ENCODE data around the gene JARID2. TPM values are rescaled to one million over a fixed set of nuclear protein-coding genes. Genes with fewer than 3 reads are reported as not detected.

JARID2 gene
- total RNA-seq, 1 experiment from 2014 or later, result 6.0 TPM

DNA sequence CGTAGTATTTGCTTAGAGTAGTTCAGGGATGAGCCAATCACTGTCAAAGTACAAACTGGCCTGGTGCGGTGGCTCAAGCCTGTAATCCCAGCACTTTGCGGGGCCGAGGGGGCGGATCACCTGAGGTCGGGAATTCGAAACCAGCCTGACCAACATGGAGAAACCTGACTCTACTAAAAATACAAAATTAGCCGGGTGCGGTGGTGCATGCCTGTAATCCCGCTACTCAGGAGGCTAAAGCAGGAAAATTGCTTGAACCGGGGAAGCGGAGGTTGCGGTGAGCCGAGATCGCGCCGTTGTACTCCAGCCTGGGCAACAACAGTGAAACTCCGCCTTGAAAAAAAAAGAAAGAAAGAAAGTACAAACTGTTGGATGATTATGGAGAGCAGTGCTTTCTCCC lies 27.5 kb upstream of the JARID2 start:
- Histone ChIP-seq H3K4me1 (ENCODE audit: control insufficient read depth, insufficient read depth, low read length) (no peaks in the 10 kb centered on the region), H3K36me3 (ENCODE audit: control insufficient read depth, insufficient read depth, low read length) (no peaks in the 10 kb centered on the region), H3K27ac (ENCODE audit: low read length) (no peak overlapping the region), H3K9me3 (ENCODE audit: control insufficient read depth, insufficient read depth, low read depth, low read length) (no peaks in the 10 kb centered on the region), H3K27me3 (ENCODE audit: control insufficient read depth, insufficient read depth, low read length) (no peaks in the 10 kb centered on the region), H3K4me3 (ENCODE audit: low read depth in 2 of 2, low read length in 2 of 2) (no peak overlapping the region)
- no TSS peak for BruUV-seq (replicated peaks)
- ChIA-PET POLR2A (no interaction called here), CTCF (no interaction called here)
- ATAC-seq (no peak), DNase-seq (ENCODE audit: low read depth, low spot score) (no peak)
- intact Hi-C loops (cut with micrococcal nuclease; ENCODE audit: unreplicated experiment) (no loop called here), in situ Hi-C loops (cut with HindIII; ENCODE audit: low pct_unique_long_range_greater_than_20kb, low sequenced_read_pairs) (no loop called here)
- no peak for TF ChIP-seq POLR2AphosphoS5 (IDR thresholded peaks at IDR 0.05; ENCODE audit: low read depth, low read length)
- TF ChIP-seq TCF7L2 (IDR thresholded peaks at IDR 0.05; ENCODE audit: low read depth, low read length), result no peak
- no peak for TF ChIP-seq SIN3A (IDR thresholded peaks at IDR 0.05; ENCODE audit: borderline replicate concordance, insufficient read depth, low read depth, low read length)
- TF ChIP-seq, protein P1, sequence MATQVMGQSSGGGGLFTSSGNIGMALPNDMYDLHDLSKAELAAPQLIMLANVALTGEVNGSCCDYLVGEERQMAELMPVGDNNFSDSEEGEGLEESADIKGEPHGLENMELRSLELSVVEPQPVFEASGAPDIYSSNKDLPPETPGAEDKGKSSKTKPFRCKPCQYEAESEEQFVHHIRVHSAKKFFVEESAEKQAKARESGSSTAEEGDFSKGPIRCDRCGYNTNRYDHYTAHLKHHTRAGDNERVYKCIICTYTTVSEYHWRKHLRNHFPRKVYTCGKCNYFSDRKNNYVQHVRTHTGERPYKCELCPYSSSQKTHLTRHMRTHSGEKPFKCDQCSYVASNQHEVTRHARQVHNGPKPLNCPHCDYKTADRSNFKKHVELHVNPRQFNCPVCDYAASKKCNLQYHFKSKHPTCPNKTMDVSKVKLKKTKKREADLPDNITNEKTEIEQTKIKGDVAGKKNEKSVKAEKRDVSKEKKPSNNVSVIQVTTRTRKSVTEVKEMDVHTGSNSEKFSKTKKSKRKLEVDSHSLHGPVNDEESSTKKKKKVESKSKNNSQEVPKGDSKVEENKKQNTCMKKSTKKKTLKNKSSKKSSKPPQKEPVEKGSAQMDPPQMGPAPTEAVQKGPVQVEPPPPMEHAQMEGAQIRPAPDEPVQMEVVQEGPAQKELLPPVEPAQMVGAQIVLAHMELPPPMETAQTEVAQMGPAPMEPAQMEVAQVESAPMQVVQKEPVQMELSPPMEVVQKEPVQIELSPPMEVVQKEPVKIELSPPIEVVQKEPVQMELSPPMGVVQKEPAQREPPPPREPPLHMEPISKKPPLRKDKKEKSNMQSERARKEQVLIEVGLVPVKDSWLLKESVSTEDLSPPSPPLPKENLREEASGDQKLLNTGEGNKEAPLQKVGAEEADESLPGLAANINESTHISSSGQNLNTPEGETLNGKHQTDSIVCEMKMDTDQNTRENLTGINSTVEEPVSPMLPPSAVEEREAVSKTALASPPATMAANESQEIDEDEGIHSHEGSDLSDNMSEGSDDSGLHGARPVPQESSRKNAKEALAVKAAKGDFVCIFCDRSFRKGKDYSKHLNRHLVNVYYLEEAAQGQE (IDR thresholded peaks at IDR 0.05; ENCODE audit: insufficient read depth in 1 of 2, low read depth in 2 of 2, low read length in 1 of 2), result no peak
- TF ChIP-seq, protein P2, sequence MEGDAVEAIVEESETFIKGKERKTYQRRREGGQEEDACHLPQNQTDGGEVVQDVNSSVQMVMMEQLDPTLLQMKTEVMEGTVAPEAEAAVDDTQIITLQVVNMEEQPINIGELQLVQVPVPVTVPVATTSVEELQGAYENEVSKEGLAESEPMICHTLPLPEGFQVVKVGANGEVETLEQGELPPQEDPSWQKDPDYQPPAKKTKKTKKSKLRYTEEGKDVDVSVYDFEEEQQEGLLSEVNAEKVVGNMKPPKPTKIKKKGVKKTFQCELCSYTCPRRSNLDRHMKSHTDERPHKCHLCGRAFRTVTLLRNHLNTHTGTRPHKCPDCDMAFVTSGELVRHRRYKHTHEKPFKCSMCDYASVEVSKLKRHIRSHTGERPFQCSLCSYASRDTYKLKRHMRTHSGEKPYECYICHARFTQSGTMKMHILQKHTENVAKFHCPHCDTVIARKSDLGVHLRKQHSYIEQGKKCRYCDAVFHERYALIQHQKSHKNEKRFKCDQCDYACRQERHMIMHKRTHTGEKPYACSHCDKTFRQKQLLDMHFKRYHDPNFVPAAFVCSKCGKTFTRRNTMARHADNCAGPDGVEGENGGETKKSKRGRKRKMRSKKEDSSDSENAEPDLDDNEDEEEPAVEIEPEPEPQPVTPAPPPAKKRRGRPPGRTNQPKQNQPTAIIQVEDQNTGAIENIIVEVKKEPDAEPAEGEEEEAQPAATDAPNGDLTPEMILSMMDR (IDR thresholded peaks at IDR 0.05), result no peak

DNA sequence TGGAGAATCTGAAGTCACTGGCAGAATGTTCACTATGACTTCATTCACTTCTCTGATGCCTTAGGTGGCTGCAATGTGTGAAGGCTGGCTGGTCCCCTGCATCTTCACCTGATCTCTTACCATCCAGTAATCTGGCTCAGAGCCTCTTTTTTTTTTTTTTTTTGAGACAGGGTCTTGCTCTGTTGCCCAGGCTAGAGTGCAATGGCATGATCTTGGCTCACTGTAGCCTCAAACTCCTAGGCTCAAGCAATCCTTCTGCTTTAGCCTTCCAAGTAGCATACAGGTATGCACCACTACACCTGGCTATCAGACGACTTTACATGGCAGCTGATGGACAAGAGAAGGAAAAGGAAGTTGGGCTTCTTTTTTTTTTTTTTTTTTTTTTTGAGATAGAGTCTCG lies 25.8 kb upstream of the JARID2 start:
- in situ Hi-C loops (cut with HindIII; ENCODE audit: low pct_unique_long_range_greater_than_20kb, low sequenced_read_pairs), result no loop called here
- POLR2A ChIA-PET, result no interaction called here
- BruUV-seq (replicated peaks), result no TSS peak

More for the DNA sequence above, 25.8 kb upstream of the JARID2 start:
- TF ChIP-seq SIN3A (IDR thresholded peaks at IDR 0.05; ENCODE audit: borderline replicate concordance, insufficient read depth, low read depth, low read length) (no peak), POLR2AphosphoS5 (IDR thresholded peaks at IDR 0.05; ENCODE audit: low read depth, low read length) (no peak), TCF7L2 (IDR thresholded peaks at IDR 0.05; ENCODE audit: low read depth, low read length) (no peak)
- TF ChIP-seq, protein P2 (IDR thresholded peaks at IDR 0.05), result no peak
- TF ChIP-seq, protein P1 (IDR thresholded peaks at IDR 0.05; ENCODE audit: insufficient read depth in 1 of 2, low read depth in 2 of 2, low read length in 1 of 2), result no peak
- Histone ChIP-seq H3K27ac (ENCODE audit: low read length) (no peak overlapping the region), H3K4me1 (ENCODE audit: control insufficient read depth, insufficient read depth, low read length) (no peaks in the 10 kb centered on the region), H3K27me3 (ENCODE audit: control insufficient read depth, insufficient read depth, low read length) (no peaks in the 10 kb centered on the region), H3K4me3 (ENCODE audit: low read depth in 2 of 2, low read length in 2 of 2) (no peak overlapping the region), H3K9me3 (ENCODE audit: control insufficient read depth, insufficient read depth, low read depth, low read length) (no peaks in the 10 kb centered on the region), H3K36me3 (ENCODE audit: control insufficient read depth, insufficient read depth, low read length) (no peaks in the 10 kb centered on the region)
- no peak for DNase-seq (ENCODE audit: low read depth, low spot score)
- ATAC-seq, result no peak
- intact Hi-C loops (cut with micrococcal nuclease; ENCODE audit: unreplicated experiment), result no loop called here
- CTCF ChIA-PET, result interaction anchor here (0.6 kb wide), 1 partner anchor 10 kb away, joined by 3 read pairs; no protein-coding TSS in a partner anchor
